ENCODE data around the gene CEP164.

DNA sequence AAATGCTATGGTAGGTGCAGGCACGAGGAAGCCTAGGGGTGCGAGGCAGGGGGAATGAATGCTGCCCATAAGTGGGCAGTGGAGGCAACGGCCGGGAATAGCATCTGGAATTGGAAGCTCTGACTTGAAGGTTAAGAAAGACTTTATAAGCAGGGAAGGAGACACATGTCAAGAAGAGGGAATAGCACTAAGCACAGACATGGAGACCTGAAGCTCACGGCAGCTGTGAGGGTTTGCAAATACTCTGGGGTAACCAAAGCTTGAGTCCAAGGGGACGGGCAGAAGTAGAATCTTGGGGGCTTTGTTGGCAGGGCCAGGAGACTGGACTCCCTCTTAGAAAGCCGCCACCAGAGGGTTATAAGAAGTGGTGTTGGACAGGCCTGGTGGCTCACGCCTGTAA lies 112.6 kb downstream of the CEP164 start:
- no peak for TF ChIP-seq POLR2A (IDR thresholded peaks at IDR 0.05)
- TF ChIP-seq, protein P1, sequence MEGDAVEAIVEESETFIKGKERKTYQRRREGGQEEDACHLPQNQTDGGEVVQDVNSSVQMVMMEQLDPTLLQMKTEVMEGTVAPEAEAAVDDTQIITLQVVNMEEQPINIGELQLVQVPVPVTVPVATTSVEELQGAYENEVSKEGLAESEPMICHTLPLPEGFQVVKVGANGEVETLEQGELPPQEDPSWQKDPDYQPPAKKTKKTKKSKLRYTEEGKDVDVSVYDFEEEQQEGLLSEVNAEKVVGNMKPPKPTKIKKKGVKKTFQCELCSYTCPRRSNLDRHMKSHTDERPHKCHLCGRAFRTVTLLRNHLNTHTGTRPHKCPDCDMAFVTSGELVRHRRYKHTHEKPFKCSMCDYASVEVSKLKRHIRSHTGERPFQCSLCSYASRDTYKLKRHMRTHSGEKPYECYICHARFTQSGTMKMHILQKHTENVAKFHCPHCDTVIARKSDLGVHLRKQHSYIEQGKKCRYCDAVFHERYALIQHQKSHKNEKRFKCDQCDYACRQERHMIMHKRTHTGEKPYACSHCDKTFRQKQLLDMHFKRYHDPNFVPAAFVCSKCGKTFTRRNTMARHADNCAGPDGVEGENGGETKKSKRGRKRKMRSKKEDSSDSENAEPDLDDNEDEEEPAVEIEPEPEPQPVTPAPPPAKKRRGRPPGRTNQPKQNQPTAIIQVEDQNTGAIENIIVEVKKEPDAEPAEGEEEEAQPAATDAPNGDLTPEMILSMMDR (IDR thresholded peaks at IDR 0.05) = no peak
